Osteocyte (in vitro differentiated cells): ENCODE measurements around the gene GOLM1. TPM values are rescaled to one million over a fixed set of nuclear protein-coding genes. Genes with fewer than 3 reads are reported as not detected.
"Not testable (repeated sequence)": the region's sequence is repeated elsewhere in the genome, so short reads cannot be mapped to it uniquely, and the experiment has no call there.

Source experiments
- DNase-seq: peaks from one replicate; pipeline ENCODE4 v3.0.0; 2021; ENCODE audit warnings: mixed read lengths; ENCODE audit not compliant: unreplicated experiment; ENCODE audit errors: extremely low spot score
- H3K27ac Mint-ChIP-seq: one replicate; pipeline ENCODE4 v1.8.0; 2021; ENCODE audit warnings: mild to moderate bottlenecking, mixed read lengths; ENCODE audit not compliant: unreplicated experiment
- H3K27me3 Mint-ChIP-seq: one replicate; pipeline ENCODE4 v1.8.0; 2021; ENCODE audit warnings: mixed read lengths; ENCODE audit not compliant: unreplicated experiment
- H3K36me3 Mint-ChIP-seq: one replicate; pipeline ENCODE4 v1.8.0; 2021; ENCODE audit warnings: mixed read lengths; ENCODE audit not compliant: unreplicated experiment
- H3K4me1 Mint-ChIP-seq: one replicate; pipeline ENCODE4 v1.8.0; 2021; ENCODE audit warnings: mixed read lengths; ENCODE audit not compliant: unreplicated experiment
- H3K4me3 Mint-ChIP-seq: one replicate; pipeline ENCODE4 v1.8.0; 2021; ENCODE audit warnings: mild to moderate bottlenecking, moderate library complexity, mixed read lengths; ENCODE audit not compliant: unreplicated experiment
- H3K9me3 Mint-ChIP-seq: one replicate; pipeline ENCODE4 v1.8.0; 2021; ENCODE audit warnings: mixed read lengths; ENCODE audit not compliant: unreplicated experiment
- long read RNA-seq: library from polyadenylated mRNA; unstranded; transcript quantifications from one replicate; pipeline ENCODE4 v2.0.0, GENCODE V29; 2021
- total RNA-seq: library from RNA; stranded (reverse); gene quantifications from 2 replicates; pipeline ENCODE4 v1.2.1, GENCODE V29; 2021
- TF ChIP-seq, protein P1 (sequence below): fragments of 200-600 bp; sonication (generic); IDR thresholded peaks from 2 replicates; pipeline ENCODE4 v1.5.0; 2021; ENCODE audit warnings: antibody characterized with exemption, mild to moderate bottlenecking, moderate library complexity

Gene GOLM1, protein sequence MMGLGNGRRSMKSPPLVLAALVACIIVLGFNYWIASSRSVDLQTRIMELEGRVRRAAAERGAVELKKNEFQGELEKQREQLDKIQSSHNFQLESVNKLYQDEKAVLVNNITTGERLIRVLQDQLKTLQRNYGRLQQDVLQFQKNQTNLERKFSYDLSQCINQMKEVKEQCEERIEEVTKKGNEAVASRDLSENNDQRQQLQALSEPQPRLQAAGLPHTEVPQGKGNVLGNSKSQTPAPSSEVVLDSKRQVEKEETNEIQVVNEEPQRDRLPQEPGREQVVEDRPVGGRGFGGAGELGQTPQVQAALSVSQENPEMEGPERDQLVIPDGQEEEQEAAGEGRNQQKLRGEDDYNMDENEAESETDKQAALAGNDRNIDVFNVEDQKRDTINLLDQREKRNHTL
- 91.9 and 93.4 TPM in 2 replicates for total RNA-seq
- long read RNA-seq, transcript GOLM1-202 (10 exons, 3,022 nt): major isoform, 136 of 194 reads
- long read RNA-seq, transcript GOLM1-203 (10 exons, 3,046 nt): minor isoform, 10 of 194 reads
- long read RNA-seq, partial matches to known transcripts: 36 of 194 reads
- long read RNA-seq, other reads (novel, unspliced or antisense): 12 of 194 reads

DNA sequence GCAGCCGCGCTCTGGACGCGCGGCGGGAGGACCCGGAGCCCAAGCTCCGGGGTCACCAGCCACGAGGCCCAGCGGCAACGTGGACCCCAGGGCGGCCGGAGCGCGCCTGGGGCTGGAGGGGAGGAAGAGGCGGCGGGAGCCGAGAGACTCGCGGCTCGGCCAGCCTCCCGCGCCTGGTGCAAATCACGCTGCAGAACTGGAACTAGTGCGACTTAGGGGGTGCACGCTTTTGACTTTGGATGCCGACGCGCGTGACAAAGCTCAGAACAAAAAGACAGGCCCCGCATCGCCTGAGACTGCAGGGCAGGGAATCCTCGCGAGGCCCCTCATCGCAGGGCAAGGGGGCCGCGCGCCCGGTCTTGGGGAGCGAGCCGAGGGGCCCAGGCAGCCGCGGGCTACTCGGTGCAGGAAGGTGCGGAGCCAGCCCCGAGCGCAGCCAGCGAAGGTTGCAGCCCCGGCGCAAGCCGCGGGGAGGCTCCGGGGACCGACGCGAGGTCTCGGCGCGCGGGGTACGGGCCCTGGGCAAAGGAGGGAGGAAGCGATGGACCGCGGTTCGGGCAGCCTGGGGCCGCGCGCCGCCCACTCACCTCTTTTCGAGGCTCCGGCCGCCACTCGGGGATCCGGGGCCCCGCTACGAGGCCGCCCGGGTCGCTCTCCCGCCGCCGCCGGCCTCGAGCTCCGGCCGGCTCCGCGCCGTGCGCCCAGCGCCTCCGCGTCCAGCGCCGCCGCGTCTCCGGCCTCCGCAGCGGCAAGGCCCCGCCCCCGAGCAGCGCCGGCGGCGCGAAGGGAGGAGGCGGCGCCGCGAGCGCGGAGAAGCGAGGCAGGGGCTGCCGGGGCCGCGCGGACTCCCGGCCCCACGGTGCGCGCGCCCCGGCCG is at the start of gene GOLM1:
GOLM1 (minus strand) TSS at position 735 of the 877 bp plus-strand sequence. CDS start 20,238 bp downstream, outside the sequence.
- Mint-ChIP-seq H3K4me1 (peaks cover 42% of the 10 kb centered on the region), H3K27ac (peak within 1 kb of the TSS; percentile 90), H3K9me3 (no peaks in the 10 kb centered on the region), H3K27me3 (no peaks in the 10 kb centered on the region), H3K4me3 (peak within 1 kb of the TSS; percentile 86), H3K36me3 (no peaks in the 10 kb centered on the region)
- DNase-seq: peak; percentile 87
- TF ChIP-seq, protein P1, sequence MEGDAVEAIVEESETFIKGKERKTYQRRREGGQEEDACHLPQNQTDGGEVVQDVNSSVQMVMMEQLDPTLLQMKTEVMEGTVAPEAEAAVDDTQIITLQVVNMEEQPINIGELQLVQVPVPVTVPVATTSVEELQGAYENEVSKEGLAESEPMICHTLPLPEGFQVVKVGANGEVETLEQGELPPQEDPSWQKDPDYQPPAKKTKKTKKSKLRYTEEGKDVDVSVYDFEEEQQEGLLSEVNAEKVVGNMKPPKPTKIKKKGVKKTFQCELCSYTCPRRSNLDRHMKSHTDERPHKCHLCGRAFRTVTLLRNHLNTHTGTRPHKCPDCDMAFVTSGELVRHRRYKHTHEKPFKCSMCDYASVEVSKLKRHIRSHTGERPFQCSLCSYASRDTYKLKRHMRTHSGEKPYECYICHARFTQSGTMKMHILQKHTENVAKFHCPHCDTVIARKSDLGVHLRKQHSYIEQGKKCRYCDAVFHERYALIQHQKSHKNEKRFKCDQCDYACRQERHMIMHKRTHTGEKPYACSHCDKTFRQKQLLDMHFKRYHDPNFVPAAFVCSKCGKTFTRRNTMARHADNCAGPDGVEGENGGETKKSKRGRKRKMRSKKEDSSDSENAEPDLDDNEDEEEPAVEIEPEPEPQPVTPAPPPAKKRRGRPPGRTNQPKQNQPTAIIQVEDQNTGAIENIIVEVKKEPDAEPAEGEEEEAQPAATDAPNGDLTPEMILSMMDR: peak; percentile 32

DNA sequence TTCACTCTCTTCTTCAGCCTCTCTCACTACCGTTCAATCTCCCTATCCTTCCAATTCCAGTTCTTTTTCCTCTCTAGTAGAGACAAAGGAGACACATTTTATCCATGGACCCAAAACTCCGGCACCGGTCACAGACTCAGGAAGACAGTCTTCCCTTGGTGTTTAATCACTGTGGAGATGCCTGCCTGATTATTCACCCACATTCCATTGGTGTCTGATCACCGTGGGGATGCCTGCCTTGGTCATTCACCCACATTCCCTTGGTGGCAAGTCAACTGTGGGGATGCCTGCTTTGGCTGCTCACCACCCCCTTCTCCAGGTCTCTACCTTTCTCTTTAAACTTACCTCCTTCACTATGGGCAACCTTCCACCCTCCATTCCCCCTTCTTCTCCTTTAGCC is 47.3 kb upstream of the GOLM1 start:
- H3K4me1 Mint-ChIP-seq, H3K36me3 Mint-ChIP-seq, H3K4me3 Mint-ChIP-seq, DNase-seq, H3K27ac Mint-ChIP-seq, H3K27me3 Mint-ChIP-seq: not testable (repeated sequence)
- peaks cover 15% of the 10 kb centered on the region for H3K9me3 Mint-ChIP-seq

DNA sequence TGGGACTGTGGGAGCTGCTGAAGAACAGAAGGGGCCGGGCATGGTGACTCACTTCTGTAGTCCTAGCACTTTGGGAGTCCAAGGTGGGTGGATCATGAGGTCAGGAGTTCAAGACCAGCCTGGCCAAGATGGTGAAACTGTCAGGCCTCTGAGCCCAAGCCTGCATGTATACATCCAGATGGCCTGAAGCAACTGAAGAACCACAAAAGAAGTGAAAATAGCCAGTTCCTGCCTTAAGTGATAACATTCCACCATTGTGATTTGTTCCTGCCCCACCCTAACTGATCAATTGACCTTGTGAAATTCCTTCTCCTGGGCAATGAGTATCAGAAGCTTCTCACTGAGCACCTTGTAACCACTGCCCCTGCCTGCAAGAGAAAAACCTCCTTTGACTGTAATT is 46.6 kb upstream of the GOLM1 start:
- H3K4me3 Mint-ChIP-seq, H3K4me1 Mint-ChIP-seq, H3K27me3 Mint-ChIP-seq, DNase-seq, H3K27ac Mint-ChIP-seq, H3K36me3 Mint-ChIP-seq: not testable (repeated sequence)
- peaks cover 15% of the 10 kb centered on the region for H3K9me3 Mint-ChIP-seq

DNA sequence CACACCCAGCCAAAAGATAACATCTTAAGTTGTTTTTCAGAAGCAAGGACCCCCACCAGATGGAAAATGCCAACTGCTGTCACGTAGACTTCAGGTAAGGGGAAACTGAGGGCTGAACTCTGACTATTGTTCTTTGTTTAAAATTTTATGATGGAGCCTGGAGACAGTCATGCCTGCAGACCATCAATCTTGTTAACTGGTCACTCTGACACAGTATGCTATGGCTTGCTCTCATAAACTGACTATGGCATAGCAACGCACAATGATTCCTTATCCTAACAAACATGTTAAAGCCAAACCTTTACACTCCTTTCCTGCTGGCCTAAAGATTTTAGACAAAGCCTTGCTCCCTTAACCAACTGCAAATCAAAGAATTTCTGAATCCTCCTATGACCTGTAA is 43.6 kb upstream of the GOLM1 start:
- DNase-seq: no peak
- H3K27ac Mint-ChIP-seq: no peak overlapping the region
- H3K4me3 Mint-ChIP-seq: no peak overlapping the region
- H3K4me1 Mint-ChIP-seq: no peaks in the 10 kb centered on the region
- H3K27me3 Mint-ChIP-seq: no peaks in the 10 kb centered on the region
- TF ChIP-seq, protein P1: no peak
- H3K9me3 Mint-ChIP-seq: peaks cover 15% of the 10 kb centered on the region
- no peaks in the 10 kb centered on the region for H3K36me3 Mint-ChIP-seq

DNA sequence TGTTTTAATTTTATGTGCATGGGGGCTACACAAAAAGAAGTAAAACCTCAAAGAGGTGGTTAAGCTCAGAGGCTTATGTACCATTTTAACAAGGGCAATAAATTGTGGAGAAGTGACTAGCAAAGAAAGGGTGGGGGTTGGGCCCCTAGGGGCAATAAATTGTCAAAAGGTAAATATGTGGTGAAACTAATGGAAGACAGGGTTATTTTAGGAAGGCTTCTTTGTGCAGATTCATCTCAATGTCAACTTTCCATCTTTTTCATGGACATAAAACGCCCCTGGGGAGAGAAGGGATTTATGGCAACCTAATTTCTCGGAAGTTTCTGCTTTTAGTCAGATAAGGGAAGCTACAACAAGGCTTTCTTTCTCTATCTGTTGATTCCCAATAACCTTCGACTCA is 42.5 kb upstream of the GOLM1 start:
- no peaks in the 10 kb centered on the region for H3K27me3 Mint-ChIP-seq
- no peak overlapping the region for H3K4me3 Mint-ChIP-seq
- no peaks in the 10 kb centered on the region for H3K4me1 Mint-ChIP-seq

More for the DNA sequence above, 42.5 kb upstream of the GOLM1 start:
- Mint-ChIP-seq H3K27ac (no peak overlapping the region), H3K9me3 (peaks cover 7% of the 10 kb centered on the region), H3K36me3 (no peaks in the 10 kb centered on the region)
- TF ChIP-seq, protein P1: no peak
- no peak for DNase-seq
